Ramos (cell line): ENCODE data around the gene FNBP1.

Experiments
- in situ Hi-C: fragments of 300-500 bp; cut with MboI; formaldehyde crosslinking; loops from one replicate; pipeline ENCODE4 v1.14.3; 2022; ENCODE audit warnings: low sequenced_read_pairs; ENCODE audit not compliant: unreplicated experiment

Gene FNBP1

DNA sequence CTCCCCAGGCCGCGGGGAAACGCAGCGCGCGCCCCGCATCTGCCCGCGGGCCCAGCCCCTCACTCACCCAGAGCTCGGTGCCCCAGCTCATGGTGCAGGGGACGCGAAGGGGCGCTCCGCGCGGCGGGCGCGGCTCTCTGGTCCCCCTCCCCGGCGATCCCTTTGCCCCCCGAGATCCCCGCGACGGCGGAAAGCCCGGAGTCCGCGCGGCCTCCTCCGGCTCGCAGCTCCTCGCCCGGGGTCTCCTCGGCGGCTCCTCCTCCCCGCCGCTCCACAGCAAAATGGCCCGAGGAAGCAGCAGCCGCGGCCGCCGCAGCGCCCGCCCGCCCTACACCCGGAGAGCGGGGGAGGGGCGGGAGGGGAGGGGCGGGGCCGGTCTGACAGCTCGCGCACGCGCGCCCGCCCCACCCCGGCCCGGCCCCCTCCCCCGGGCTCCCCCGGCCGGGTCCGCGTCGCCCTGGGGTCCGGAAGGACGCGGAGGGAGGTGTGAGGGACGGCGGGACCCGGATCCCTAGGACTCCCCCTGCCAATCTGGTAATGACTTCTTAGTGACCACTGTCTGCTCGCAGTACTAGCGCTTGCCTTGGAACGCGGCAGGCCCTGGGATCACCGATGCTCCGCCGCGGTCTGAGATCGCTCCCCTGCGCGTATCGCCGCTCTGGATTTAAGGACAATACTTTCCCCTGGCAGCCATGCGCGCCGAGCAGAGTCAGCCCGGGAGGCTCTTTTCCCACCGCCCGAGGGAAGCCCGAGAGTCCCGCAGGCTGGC, at the start of gene FNBP1:
TSS of gene FNBP1 (minus strand) at position 305 of the 769 bp plus-strand sequence. CDS start at position 91, 214 bp downstream.
- in situ Hi-C loops, result no loop called here

DNA sequence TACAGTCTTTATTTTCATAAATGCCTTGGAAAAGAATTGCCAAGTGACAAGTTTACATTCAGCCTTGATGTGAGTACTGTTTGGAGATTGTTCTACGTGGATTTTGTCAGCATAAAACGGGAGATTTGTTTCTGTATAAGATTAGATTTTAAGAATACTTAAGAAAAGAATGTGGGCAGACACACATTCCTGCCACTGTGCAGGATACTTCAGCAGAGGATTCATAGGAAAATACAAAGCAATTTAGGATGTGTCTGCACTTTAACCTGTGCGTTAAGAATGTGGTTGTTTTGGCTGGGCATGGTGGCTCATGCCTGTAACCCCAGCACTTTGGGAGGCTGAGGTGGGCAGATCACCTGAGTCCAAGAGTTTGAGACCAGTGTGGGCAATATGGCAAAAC, 47.9 kb upstream of the FNBP1 start:
- in situ Hi-C loops, result loop anchor here (25.0 kb wide), 1 partner anchor 204 kb away; no protein-coding TSS in a partner anchor

DNA sequence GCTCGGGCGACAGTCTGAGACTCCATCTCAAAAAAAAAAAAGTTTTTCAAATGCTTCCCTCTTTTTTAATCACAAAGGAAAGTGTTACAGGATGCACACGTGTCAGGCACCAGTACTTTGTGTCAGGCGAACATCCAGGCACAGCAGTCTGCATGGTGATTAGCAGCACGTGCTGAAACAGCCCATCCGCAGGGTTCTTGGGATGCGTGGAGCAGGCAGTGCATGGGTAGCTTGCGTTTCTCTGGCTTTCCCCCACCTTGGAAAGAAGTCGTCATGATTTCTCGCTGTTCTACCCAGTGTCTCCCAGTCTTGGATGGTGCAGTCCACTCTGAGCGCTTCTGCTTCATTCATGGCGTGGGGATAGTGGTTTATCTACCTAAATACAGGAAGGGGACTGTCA, 46.2 kb upstream of the FNBP1 start:
- in situ Hi-C loops, result loop anchor here (25.0 kb wide), 1 partner anchor 202 kb away; no protein-coding TSS in a partner anchor

DNA sequence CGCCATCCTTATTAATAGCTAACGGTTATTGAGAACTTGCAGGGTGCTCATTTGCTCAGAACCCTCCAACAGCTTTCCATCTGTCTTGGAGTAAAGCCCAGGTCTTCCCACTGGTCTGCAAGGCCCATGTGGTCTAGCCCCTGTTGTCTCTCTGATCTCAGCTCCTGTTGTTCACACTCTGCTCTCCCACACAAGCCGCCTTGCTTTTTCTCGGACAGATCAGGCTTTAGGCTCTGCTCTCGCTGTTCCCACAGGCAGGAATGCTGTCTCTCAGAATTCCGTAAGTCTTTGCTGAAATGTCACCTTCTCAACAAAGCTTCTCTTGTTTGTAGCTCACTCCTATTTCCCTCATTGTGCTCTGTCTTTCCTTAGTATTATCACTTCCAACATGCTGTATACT, 45.1 kb upstream of the FNBP1 start:
- in situ Hi-C loops, result loop anchor here (25.0 kb wide), 1 partner anchor 201 kb away; no protein-coding TSS in a partner anchor

DNA sequence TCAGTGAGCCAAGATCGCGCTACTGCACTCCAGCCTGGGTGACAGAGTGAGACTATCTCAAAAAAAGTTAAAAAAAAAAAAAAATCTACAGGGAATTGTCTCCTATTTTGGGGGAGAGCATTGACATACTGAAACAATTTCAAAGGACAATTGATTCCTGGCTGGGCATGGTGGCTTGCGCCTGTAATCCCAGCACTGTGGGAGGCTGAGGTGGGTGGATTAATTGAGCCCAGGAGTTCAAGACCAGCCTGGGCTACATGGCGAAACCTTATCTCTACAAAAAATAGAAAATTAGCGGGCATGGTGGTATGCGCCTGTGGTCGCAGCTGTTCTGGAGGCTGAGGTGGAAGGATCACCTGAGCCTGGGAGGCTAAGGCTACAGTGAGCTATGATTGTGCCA, 41.3 kb upstream of the FNBP1 start:
- in situ Hi-C loops, result loop anchor here (25.0 kb wide), 1 partner anchor 197 kb away; no protein-coding TSS in a partner anchor

- in situ Hi-C loops, result loop anchor here (25.0 kb wide), 1 partner anchor 191 kb away; no protein-coding TSS in a partner anchor
Measured at GRCh38 chr9:130078547-130078946, 35.6 kb upstream of the FNBP1 start.

DNA sequence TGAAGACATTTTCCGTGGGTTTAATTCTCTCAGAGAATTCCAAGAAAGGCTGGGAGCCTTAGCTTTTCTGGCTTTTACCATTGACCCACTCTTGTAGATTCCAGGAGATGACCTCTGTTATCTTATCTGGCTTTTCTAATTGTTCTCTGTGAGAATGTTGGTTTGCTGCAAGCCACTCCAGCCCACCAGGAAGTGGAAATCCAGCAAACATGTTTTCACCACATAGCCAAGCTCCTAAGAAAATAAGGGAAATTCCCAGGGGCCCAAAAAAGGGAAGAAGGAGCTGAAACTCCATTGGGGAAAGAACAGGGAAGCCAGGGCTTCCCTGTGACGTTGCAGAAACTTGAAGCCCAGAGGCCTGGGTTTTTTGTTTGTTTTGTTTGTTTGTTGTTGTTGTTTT, 30.4 kb upstream of the FNBP1 start:
- in situ Hi-C loops, result no loop called here

DNA sequence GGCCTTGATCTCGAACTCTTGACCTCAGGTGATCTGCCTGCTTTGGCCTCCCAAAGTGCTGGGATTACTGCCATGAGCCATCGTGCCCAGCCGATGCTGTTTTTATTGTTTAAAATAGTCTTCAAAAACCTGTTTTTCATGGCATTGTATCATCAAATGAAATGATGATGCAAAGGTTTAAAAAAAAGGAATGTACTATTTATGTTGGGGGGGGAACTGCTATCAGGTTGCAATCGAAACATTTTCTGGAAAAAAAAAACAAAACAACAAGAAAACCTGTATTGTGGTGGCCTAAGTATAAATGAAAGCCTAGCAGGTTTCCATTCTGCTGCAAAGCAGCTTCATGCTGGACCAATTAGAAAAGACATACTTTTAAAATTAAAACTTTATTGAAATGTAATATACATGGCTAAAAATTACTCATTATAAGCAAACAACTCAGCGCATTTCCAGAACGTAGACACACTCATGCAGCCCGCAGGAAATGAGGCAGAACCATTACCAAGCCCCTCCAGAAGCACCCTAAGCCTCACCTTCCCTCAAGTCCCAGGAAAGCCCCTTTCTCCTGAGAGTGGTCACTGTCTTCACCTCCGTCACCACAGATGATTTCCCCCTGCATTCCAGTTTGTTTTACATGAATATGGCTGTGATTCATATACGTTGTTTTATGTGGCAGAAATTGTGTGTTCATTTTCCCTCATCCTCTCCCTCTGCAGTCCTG, 29.7 kb upstream of the FNBP1 start:
- in situ Hi-C loops, result no loop called here

DNA sequence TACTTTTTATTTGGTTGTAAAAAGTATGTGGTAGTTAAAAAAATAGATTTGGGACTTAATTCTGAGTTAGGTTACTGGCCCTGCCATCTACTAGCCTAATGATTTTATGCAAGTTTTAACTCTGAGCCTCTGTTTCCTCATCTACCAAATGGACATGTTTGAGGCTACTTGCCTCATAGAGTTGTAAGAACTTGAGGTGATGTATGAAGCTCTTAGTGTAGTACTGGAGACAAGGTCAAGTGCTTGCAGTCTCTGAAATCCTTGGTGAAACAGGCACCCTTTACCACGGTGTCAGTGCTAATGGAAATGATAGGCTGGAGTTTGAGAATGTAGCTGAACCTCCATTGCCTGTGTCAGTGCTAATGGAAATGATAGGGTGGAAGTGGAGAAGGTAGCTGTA, 26.1 kb upstream of the FNBP1 start:
- in situ Hi-C loops, result no loop called here

GRCh38 chr9:130064621-130065020, 21.6 kb upstream of the FNBP1 start:
- in situ Hi-C loops, result no loop called here

DNA sequence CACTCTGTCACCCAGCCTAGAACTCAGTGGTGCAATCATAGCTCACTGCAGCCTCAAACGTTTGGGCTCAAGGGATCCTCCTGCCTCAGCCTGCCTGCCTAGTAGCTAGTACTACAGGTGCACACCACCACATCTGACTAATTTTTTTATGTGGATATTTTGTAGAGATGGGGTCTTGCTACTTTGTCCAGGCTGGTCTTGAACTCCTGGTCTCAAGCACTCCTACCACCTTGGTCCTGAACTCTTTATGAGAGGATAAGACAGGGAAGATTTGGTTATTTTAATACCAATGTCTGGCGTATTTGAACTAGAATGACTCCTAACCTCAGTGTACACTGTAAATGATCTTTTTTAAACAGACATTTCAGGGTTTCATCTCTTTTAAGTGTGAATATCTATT, 19.8 kb upstream of the FNBP1 start:
- in situ Hi-C loops, result no loop called here

GRCh38 chr9:130060296-130060695, 17.3 kb upstream of the FNBP1 start:
- in situ Hi-C loops, result no loop called here

DNA sequence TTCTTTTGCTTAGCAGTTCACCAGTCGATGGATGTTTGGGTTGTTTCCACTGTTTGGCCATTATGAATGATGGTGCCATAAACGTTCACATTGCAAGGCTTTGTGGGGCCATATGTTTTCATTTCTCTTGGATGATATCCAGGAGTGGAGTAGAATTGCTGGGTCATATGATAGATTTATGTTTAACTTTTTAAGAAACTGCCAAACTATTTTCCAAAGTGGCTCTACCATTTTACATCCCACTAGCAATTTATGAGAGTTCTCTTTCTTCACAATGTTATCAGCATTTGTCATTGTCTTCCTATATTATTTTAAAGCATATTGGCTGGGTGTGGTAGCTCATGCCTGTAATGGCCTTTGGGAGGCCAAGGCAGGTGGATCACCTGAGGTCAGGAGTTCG, 15.9 kb upstream of the FNBP1 start:
- in situ Hi-C loops, result no loop called here

DNA sequence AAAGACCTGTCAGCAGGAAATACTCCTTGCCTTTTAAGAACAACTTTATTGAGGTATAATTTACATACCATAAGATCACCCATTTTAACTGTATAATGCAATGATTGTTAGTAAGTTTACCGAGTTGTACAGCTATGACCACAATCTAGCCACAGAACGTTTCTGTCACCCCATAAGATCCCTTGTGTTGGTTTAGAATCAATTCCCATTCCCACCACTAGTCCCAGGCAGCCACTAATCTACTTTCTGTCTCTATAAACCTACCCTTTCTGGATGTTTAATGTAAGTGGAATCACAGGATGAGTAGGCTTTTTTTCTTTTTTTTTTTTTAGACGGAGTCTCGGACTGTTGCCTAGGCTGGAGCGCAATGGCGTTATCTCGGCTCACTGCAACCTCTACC, 15.2 kb upstream of the FNBP1 start:
- in situ Hi-C loops, result no loop called here

DNA sequence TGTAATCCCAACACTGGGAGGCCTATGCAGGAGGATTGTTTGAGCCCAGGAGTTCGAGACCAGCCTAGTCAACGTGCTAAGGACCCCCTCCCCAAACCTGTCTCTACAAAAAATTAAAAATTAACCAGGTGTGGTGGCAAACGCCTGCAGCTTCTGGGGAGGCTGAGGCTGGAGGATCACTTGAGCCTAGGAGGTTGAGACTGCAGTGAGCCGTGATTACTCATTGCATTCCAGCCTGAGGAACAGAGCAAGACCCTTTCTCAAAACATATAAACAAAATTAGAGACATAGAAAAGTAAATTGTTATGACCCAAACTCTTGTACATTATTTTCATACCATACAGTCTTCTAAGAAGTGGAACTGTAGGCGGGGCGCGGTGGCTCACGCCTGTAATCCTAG, 11.8 kb upstream of the FNBP1 start:
- in situ Hi-C loops, result no loop called here

DNA sequence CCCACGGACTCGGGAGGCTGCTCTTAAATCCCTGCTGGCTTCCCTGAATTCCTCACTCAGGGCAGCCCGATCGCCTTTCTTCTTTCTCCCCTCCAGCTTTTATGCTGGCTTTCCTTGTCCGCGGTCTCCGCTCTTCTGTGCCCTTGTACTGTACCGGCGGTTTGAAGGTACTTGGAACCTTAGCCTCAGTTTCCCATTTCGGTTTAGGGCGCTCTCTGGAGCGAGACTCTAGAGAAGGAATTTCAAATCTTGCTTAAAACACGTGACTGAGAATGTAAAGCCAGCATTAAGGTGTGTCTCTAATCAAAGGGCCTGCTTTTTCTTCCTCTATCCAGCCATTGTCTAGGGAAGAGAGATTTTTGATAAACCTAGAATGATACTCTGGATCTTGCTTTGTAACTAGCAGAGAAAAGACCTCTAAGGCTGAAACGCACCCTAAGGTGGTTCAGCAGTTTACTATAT, 11.4 kb upstream of the FNBP1 start:
- in situ Hi-C loops, result no loop called here

- in situ Hi-C loops, result no loop called here
Measured at GRCh38 chr9:130053504-130054324, 10.7 kb upstream of the FNBP1 start, which contains the start of gene GPR107. TSS of gene GPR107 (plus strand) at chr9:130053906. CDS start at chr9:130053933, 27 bp downstream.

- in situ Hi-C loops, result no loop called here
Measured at GRCh38 chr9:130053109-130053503, 10.1 kb upstream of the FNBP1 start.

- in situ Hi-C loops, result no loop called here
Measured at GRCh38 chr9:130051855-130052254, 8.9 kb upstream of the FNBP1 start.

DNA sequence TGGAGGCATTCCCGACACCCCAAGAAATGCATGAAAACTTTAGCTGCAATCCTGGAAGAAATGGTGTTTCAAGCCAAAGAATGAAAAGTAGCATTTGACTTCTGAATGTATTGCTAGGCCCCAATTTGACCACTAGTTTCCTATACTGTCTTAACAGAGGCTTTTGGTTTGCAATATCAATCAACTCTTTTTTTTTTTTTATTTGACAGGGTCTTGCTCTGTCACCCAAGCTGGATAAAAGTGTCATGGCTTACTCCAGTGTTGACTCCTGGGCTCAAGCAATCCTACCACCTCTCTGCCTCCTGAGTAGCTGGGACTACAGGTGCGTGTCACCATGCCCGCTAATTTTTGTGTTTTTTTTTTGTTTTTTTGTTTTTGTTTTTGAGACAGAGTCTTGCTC, 7.5 kb upstream of the FNBP1 start:
- in situ Hi-C loops, result no loop called here
